HAP-1 (cell line): ENCODE measurements around the gene TMC5.
A peak's percentile ranks its signal among the peaks of the same experiment; 100 is the strongest.

Source experiments
- DNase-seq, 2 experiments: peaks; one replicate each; pipeline ENCODE4 v3.0.0-alpha.2; 2016 to 2020; ENCODE audit warnings: low spot score in 2 of 2
- H3K27me3 ChIP-seq: fragments of 250-450 bp; sonication (Bioruptor Pico); 2 replicates; pipeline ENCODE4 v1.5.1; 2020; ENCODE audit warnings: low read depth, mild to moderate bottlenecking, moderate library complexity
- H3K36me3 ChIP-seq: fragments of 250-450 bp; sonication (Bioruptor Pico); replicated peaks from 2 replicates; pipeline ENCODE4 v1.5.1; 2020; ENCODE audit warnings: mild to moderate bottlenecking
- H3K4me1 ChIP-seq: fragments of 250-450 bp; sonication (Bioruptor Pico); 2 replicates; pipeline ENCODE4 v1.5.1; 2020; ENCODE audit warnings: mild to moderate bottlenecking
- H3K4me3 ChIP-seq: fragments of 250-450 bp; sonication (Bioruptor Pico); 2 replicates; pipeline ENCODE4 v1.5.1; 2020; ENCODE audit warnings: mild to moderate bottlenecking, moderate library complexity
- H3K9me3 ChIP-seq: fragments of 250-450 bp; sonication (Bioruptor Pico); 2 replicates; pipeline ENCODE4 v1.5.1; 2020; ENCODE audit warnings: mild to moderate bottlenecking, moderate library complexity
- in situ Hi-C: fragments of 300-500 bp; cut with MboI; formaldehyde crosslinking; loops from 3 replicates; pipeline ENCODE4 v1.14.3; 2020; ENCODE audit warnings: low sequenced_read_pairs, inconsistent platforms, mixed read lengths

TMC5 gene

DNA sequence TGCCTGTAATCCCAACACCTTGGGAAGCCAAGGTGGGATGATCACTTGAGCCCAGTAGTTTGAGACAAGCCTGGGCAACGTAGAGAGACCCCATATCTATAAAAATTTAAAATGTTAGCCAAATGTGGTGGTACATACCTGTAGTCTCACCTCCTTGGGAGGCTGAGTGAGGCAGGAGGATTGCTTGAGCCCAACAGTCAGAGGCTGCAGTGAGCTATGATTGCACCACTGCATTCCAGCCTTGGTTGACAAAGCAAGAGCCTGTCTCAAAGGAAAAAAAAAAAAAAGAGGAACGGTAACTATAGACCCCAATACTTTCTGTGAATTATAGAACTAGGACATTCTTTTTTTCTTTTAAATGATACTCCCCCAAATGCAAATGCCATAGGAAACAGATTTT, 1.8 kb upstream of the TMC5 start:
- H3K4me3 ChIP-seq = no peak overlapping the region
- peaks cover 7% of the 10 kb centered on the region for H3K4me1 ChIP-seq
- DNase-seq = peak in 1 of 2 experiments; percentile 11
- H3K27me3 ChIP-seq = no peaks in the 10 kb centered on the region; the same call in 1 of the 2 replicates
- H3K9me3 ChIP-seq = no peaks in the 10 kb centered on the region
- H3K36me3 ChIP-seq = no peaks in the 10 kb centered on the region
- in situ Hi-C loops = no loop called here

DNA sequence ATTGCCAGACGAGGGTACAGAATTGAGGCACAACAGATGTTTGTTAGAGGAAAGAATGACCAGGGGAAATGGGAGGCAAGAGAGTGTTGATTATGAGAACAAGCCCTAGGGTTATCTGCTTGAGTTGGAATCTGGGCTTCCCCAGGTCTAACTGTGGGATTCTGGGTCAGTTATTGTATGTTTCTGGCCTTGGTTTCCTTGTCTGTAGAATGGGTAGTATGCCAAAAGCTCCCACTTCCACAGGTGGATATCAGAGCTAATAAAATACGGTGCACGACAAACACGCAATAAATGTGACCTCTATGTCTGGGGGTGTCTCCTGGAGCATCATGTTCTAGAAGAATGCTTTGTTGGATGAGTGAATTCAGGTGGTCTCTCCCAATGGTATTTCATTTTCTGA, 517 bp downstream of the TMC5 start:
- in situ Hi-C loops = no loop called here
- no peaks in the 10 kb centered on the region for H3K9me3 ChIP-seq

GRCh38 chr16:19419698-19420075, 2.0 kb downstream of the TMC5 start:
- DNase-seq = no peak
- no peak overlapping the region for H3K4me3 ChIP-seq
- no peaks in the 10 kb centered on the region for H3K9me3 ChIP-seq
- no peaks in the 10 kb centered on the region for H3K36me3 ChIP-seq
- in situ Hi-C loops = no loop called here
- H3K27me3 ChIP-seq = no peaks in the 10 kb centered on the region
- peaks cover 4% of the 10 kb centered on the region for H3K4me1 ChIP-seq

More for the DNA sequence above, 517 bp downstream of the TMC5 start:
- H3K4me3 ChIP-seq = no peak overlapping the region
- no peak for DNase-seq
- H3K36me3 ChIP-seq = no peaks in the 10 kb centered on the region
- H3K4me1 ChIP-seq = peaks cover 4% of the 10 kb centered on the region
- no peaks in the 10 kb centered on the region for H3K27me3 ChIP-seq

- no peaks in the 10 kb centered on the region for H3K36me3 ChIP-seq
- H3K27me3 ChIP-seq = no peaks in the 10 kb centered on the region
- no peaks in the 10 kb centered on the region for H3K9me3 ChIP-seq
- in situ Hi-C loops = no loop called here
- no peak overlapping the region for H3K4me3 ChIP-seq
- H3K4me1 ChIP-seq = no peaks in the 10 kb centered on the region
- DNase-seq = no peak
Measured at GRCh38 chr16:19424478-19424877, 6.8 kb downstream of the TMC5 start.

GRCh38 chr16:19430345-19430744, 12.7 kb downstream of the TMC5 start:
- no peaks in the 10 kb centered on the region for H3K9me3 ChIP-seq
- H3K4me3 ChIP-seq = no peak overlapping the region
- DNase-seq = no peak
- no peaks in the 10 kb centered on the region for H3K27me3 ChIP-seq
- no peaks in the 10 kb centered on the region for H3K4me1 ChIP-seq
- H3K36me3 ChIP-seq = no peaks in the 10 kb centered on the region
- in situ Hi-C loops = no loop called here

DNA sequence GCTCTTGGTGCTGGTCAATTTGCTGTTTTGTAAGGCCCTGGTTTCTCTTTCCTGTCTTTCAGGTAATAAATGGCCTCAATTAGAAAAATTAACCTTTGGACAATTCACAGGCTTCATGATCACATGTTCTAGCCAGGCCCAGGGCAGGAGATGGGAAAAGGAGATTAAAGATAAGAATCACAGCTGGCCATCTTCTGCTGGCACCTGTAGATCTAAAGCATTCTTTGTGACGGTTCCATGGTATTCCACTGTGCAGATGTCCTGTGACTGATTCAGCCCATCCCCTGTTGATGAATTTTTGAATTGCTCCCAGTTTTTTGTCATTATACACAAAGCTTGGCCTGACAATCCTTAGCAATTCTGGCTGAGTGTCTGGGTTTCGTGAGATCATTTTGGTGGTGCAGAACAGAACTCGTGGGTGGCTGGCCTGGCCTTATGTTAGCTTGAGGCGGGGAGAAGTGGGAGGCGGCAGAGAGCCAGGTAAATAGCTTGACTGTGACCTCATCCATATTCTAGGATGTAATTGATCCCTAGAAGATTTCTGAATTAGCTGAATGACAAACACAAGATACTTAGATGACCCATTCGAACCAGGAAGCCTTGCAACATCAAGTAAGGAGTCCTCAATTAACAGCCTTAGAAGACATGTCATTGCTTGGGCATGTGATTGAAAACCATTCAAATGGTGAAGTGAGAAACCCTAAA, 14.1 kb downstream of the TMC5 start:
- no peak for DNase-seq
- no peaks in the 10 kb centered on the region for H3K27me3 ChIP-seq
- H3K4me3 ChIP-seq = no peak overlapping the region
- no peaks in the 10 kb centered on the region for H3K36me3 ChIP-seq
- no peaks in the 10 kb centered on the region for H3K9me3 ChIP-seq
- no peaks in the 10 kb centered on the region for H3K4me1 ChIP-seq
- in situ Hi-C loops = no loop called here

GRCh38 chr16:19432429-19432828, 14.7 kb downstream of the TMC5 start:
- H3K9me3 ChIP-seq = no peaks in the 10 kb centered on the region
- in situ Hi-C loops = no loop called here
- no peaks in the 10 kb centered on the region for H3K27me3 ChIP-seq
- H3K4me1 ChIP-seq = no peaks in the 10 kb centered on the region
- no peak overlapping the region for H3K4me3 ChIP-seq
- DNase-seq = no peak
- H3K36me3 ChIP-seq = no peaks in the 10 kb centered on the region

- Histone ChIP-seq H3K4me1 (no peaks in the 10 kb centered on the region), H3K36me3 (no peaks in the 10 kb centered on the region), H3K4me3 (no peak overlapping the region), H3K27me3 (no peaks in the 10 kb centered on the region), H3K9me3 (no peaks in the 10 kb centered on the region)
- DNase-seq = no peak
- in situ Hi-C loops = no loop called here
Measured at GRCh38 chr16:19434584-19434983, 16.9 kb downstream of the TMC5 start.

- Histone ChIP-seq H3K36me3 (no peaks in the 10 kb centered on the region), H3K9me3 (no peaks in the 10 kb centered on the region), H3K27me3 (no peaks in the 10 kb centered on the region), H3K4me1 (no peaks in the 10 kb centered on the region), H3K4me3 (no peak overlapping the region)
- no peak for DNase-seq
- in situ Hi-C loops = no loop called here
Measured at GRCh38 chr16:19436540-19436939, 18.9 kb downstream of the TMC5 start.

GRCh38 chr16:19437280-19437679, 19.6 kb downstream of the TMC5 start:
- no peaks in the 10 kb centered on the region for H3K9me3 ChIP-seq
- H3K27me3 ChIP-seq = no peaks in the 10 kb centered on the region
- H3K36me3 ChIP-seq = no peaks in the 10 kb centered on the region
- in situ Hi-C loops = no loop called here
- DNase-seq = no peak
- H3K4me1 ChIP-seq = no peaks in the 10 kb centered on the region
- H3K4me3 ChIP-seq = no peak overlapping the region

DNA sequence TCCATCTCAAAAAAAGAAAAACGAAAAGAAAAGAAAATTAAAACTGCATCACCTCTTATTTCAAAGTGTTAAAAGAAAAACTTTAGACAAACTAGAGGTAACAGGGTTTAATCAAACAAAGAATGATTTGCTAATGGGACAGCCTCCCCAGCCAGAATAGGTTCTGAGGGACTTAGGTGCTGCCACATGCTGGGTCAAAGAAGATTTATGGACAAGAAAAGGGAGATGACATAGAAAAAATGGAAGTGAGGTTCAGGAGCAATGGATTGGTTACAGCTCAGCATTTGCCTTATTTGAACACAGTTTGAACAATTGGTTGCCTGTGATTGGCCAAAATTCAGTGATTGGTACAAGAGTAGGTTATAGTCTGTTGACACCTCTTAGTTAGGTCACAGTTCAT, 21.1 kb downstream of the TMC5 start:
- in situ Hi-C loops = no loop called here
- no peaks in the 10 kb centered on the region for H3K4me1 ChIP-seq
- no peak overlapping the region for H3K4me3 ChIP-seq
- H3K27me3 ChIP-seq = no peaks in the 10 kb centered on the region
- no peak for DNase-seq
- H3K9me3 ChIP-seq = no peaks in the 10 kb centered on the region
- no peaks in the 10 kb centered on the region for H3K36me3 ChIP-seq

DNA sequence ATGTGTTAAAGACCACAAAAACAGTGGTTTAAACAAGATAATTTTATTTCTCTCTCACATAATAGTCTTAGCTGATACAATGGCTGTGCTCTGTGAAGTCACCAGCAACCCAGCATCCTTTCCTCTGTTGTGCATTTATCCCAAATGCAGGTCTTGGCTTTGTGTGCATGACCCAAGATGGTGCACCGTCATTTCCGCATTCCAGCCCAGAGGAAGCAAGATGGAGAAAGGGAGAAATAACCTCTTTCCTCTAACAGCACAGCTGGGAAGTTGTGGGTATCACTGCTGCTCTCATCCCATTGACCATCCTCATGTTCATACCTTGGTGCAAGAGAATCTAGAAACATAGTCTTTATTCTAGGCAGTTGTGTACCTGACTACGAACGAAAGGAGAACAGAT, 21.8 kb downstream of the TMC5 start:
- H3K27me3 ChIP-seq = no peaks in the 10 kb centered on the region
- in situ Hi-C loops = no loop called here
- H3K9me3 ChIP-seq = no peaks in the 10 kb centered on the region; the same call in 1 of the 2 replicates
- DNase-seq = no peak
- H3K36me3 ChIP-seq = no peaks in the 10 kb centered on the region
- H3K4me3 ChIP-seq = no peak overlapping the region
- no peaks in the 10 kb centered on the region for H3K4me1 ChIP-seq

GRCh38 chr16:19443659-19444058, 26.0 kb downstream of the TMC5 start:
- no peaks in the 10 kb centered on the region for H3K36me3 ChIP-seq
- no peaks in the 10 kb centered on the region for H3K27me3 ChIP-seq
- no peaks in the 10 kb centered on the region; the same call in 1 of the 2 replicates for H3K9me3 ChIP-seq
- no peak overlapping the region for H3K4me3 ChIP-seq
- DNase-seq = no peak
- in situ Hi-C loops = no loop called here
- no peaks in the 10 kb centered on the region for H3K4me1 ChIP-seq

GRCh38 chr16:19446300-19446846, 28.7 kb downstream of the TMC5 start:
- Histone ChIP-seq H3K4me3 (no peak overlapping the region), H3K27me3 (no peaks in the 10 kb centered on the region), H3K36me3 (no peaks in the 10 kb centered on the region), H3K4me1 (no peaks in the 10 kb centered on the region), H3K9me3 (no peaks in the 10 kb centered on the region; the same call in 1 of the 2 replicates)
- in situ Hi-C loops = no loop called here
- DNase-seq = no peak

- H3K27me3 ChIP-seq = no peaks in the 10 kb centered on the region
- DNase-seq = no peak
- no peaks in the 10 kb centered on the region for H3K4me1 ChIP-seq
- in situ Hi-C loops = no loop called here
- no peaks in the 10 kb centered on the region for H3K36me3 ChIP-seq
- no peak overlapping the region for H3K4me3 ChIP-seq
- H3K9me3 ChIP-seq = no peaks in the 10 kb centered on the region; the same call in 1 of the 2 replicates
Measured at GRCh38 chr16:19446886-19447285, 29.2 kb downstream of the TMC5 start.
